Esophagus (tissue), 2 donors: ENCODE results near the gene C11orf65. TPM values are rescaled to one million over a fixed set of nuclear protein-coding genes. Genes with fewer than 3 reads are reported as not detected.

Experiments used
- H3K27ac ChIP-seq, 2 donors: one replicate each; pipeline ENCODE4 v1.5.1; 2013; ENCODE audit warnings: low read depth in 2 of 2, mild to moderate bottlenecking in 2 of 2, inconsistent platforms in 1 of 2, low read length in 1 of 2, moderate library complexity in 1 of 2
- H3K27me3 ChIP-seq, 2 donors: one replicate each; pipeline ENCODE4 v1.6.1; 2013; ENCODE audit warnings: low read length in 2 of 2, control low read depth in 1 of 2, mild to moderate bottlenecking in 1 of 2; ENCODE audit not compliant: insufficient read depth in 2 of 2, control insufficient read depth in 1 of 2
- H3K36me3 ChIP-seq, 2 donors: one replicate each; pipeline ENCODE4 v1.6.1; 2013; ENCODE audit warnings: low read length in 1 of 2; ENCODE audit not compliant: control insufficient read depth in 2 of 2, insufficient read depth in 2 of 2
- H3K4me1 ChIP-seq, 2 donors: one replicate each; pipeline ENCODE4 v1.6.1; 2013; ENCODE audit warnings: low read length in 1 of 2; ENCODE audit not compliant: control insufficient read depth in 2 of 2, insufficient read depth in 2 of 2
- H3K4me3 ChIP-seq, 2 donors: one replicate each; pipeline ENCODE4 v1.5.1; 2013; ENCODE audit warnings: low read length in 2 of 2, mild to moderate bottlenecking in 2 of 2, low read depth in 1 of 2, moderate library complexity in 1 of 2
- H3K9me3 ChIP-seq, 2 donors: one replicate each; pipeline ENCODE4 v1.6.1; 2013; ENCODE audit warnings: mild to moderate bottlenecking in 2 of 2, low read depth in 1 of 2, low read length in 1 of 2, moderate library complexity in 1 of 2; ENCODE audit not compliant: control insufficient read depth in 2 of 2, insufficient read depth in 1 of 2
- WGBS, 2 donors: extraction: QIAGEN DNeasy Blood & Tissue Kit; methylation state at CpG; one replicate each; pipeline ENCODE4 v1.1.7; 2013; 5-methylcytosine and 5-hydroxymethylcytosine counted together
- polyA plus RNA-seq, 2 donors: library from polyadenylated mRNA; stranded (reverse); fragments of 200-250 nt; gene quantifications; one replicate each; pipeline ENCODE4 v1.2.3, GENCODE V29; 2013
- donor health status: healthy with polysubstance abuse.
- donor health status: Bipolar disorder and iron deficiency.

The C11orf65 gene
- polyA plus RNA-seq, 2 donors: 0.16 to 0.31 TPM

GRCh38 chr11:108345767-108346166, 121.6 kb downstream of the C11orf65 start:
- Histone ChIP-seq H3K27me3 (no peaks in the 10 kb centered on the region), H3K4me3 (no peak overlapping the region), H3K4me1 (no peaks in the 10 kb centered on the region), H3K36me3 (no peaks in the 10 kb centered on the region), H3K27ac (no peak overlapping the region), H3K9me3 (no peaks in the 10 kb centered on the region)
- 97 to 98% methylated on average over 4 of the region's 4 CpGs for WGBS, 2 donors

GRCh38 chr11:108343714-108344113, 123.6 kb downstream of the C11orf65 start:
- H3K27ac ChIP-seq: no peak overlapping the region
- no peaks in the 10 kb centered on the region for H3K9me3 ChIP-seq
- H3K4me3 ChIP-seq: no peak overlapping the region
- H3K36me3 ChIP-seq: no peaks in the 10 kb centered on the region
- H3K27me3 ChIP-seq: no peaks in the 10 kb centered on the region
- H3K4me1 ChIP-seq: no peaks in the 10 kb centered on the region
- 84 to 89% methylated on average over 2 of the region's 2 CpGs for WGBS, 2 donors

DNA sequence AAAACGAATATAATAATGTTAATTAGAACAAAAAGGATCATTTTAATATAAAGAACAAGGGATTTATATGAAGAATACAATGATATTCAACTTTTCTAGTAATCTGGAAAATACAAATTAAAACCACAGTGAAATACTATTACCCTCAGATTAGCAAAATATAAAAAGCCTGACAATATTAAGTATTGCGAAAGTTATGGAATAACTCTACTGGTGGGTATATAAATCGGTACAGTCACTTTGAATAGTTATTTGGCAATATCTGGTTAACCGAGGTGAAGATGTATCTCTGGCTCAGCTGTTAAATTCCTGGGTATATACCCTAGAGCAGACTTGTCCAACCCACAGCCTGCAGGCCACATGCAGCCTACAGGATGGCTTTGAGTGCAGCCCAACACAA, 125.7 kb downstream of the C11orf65 start:
- 82 to 86% methylated on average over 4 of the region's 4 CpGs for WGBS, 2 donors
- Histone ChIP-seq H3K27me3 (no peaks in the 10 kb centered on the region), H3K9me3 (no peaks in the 10 kb centered on the region), H3K36me3 (no peaks in the 10 kb centered on the region), H3K4me3 (no peak overlapping the region), H3K4me1 (no peaks in the 10 kb centered on the region), H3K27ac (no peak overlapping the region)

GRCh38 chr11:108340973-108341372, 126.4 kb downstream of the C11orf65 start:
- no peak overlapping the region for H3K27ac ChIP-seq

DNA sequence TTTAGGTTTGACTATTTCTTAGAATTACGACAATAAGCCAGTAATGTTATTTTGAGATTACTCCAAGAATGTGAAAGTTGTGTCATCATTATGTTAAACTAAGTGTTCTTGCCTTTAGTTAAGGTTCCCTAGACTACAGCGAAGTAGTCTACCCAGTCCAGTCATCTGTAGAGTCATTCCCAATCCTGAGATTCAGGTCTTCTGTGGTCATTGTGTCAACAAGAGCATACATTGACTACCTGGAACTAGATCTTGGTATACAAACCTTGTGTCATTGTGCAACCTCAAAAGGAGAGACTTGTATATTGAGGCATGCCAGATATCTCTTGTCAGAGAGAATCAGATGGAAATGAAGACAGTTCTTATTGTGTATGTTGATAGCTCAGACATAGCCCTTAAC, 128.6 kb downstream of the C11orf65 start:
- Histone ChIP-seq H3K4me1 (no peaks in the 10 kb centered on the region), H3K9me3 (no peaks in the 10 kb centered on the region), H3K27me3 (no peaks in the 10 kb centered on the region), H3K27ac (no peak overlapping the region), H3K36me3 (no peaks in the 10 kb centered on the region), H3K4me3 (no peak overlapping the region)
- 83 to 92% methylated on average over 2 of the region's 2 CpGs for WGBS, 2 donors

More at GRCh38 chr11:108340973-108341372, 126.4 kb downstream of the C11orf65 start:
- Histone ChIP-seq H3K27me3 (no peaks in the 10 kb centered on the region), H3K36me3 (no peaks in the 10 kb centered on the region), H3K4me3 (no peak overlapping the region), H3K4me1 (no peaks in the 10 kb centered on the region), H3K9me3 (no peaks in the 10 kb centered on the region)
- 46 to 71% methylated on average over 1 of the region's 1 CpG for WGBS, 2 donors

GRCh38 chr11:108333403-108333899, 133.9 kb downstream of the C11orf65 start:
- no peaks in the 10 kb centered on the region for H3K9me3 ChIP-seq
- H3K27ac ChIP-seq: no peak overlapping the region
- no peaks in the 10 kb centered on the region for H3K36me3 ChIP-seq
- 81 to 87% methylated on average over 2 of the region's 2 CpGs for WGBS, 2 donors
- no peaks in the 10 kb centered on the region for H3K4me1 ChIP-seq
- H3K4me3 ChIP-seq: no peak overlapping the region
- H3K27me3 ChIP-seq: no peaks in the 10 kb centered on the region

Other genes with a start within 250 kb of the C11orf65 start
- gene NPAT, start 244.9 kb downstream of the C11orf65 start, polyA plus RNA-seq: 1 to 10 TPM; 2.0 to 2.5 TPM
- 1 to 10 TPM; 6.6 to 8.3 TPM for gene ATM, start 244.5 kb downstream of the C11orf65 start, polyA plus RNA-seq
- 1 to 10 TPM; 7.8 to 8.0 TPM for gene POGLUT3, start 30.9 kb upstream of the C11orf65 start, polyA plus RNA-seq
- 1 to 10 TPM; 3.4 to 7.4 TPM for gene EXPH5, start 126.2 kb upstream of the C11orf65 start, polyA plus RNA-seq
- 10 to 100 TPM; 11.8 to 12.9 TPM for gene DDX10, start 197.5 kb upstream of the C11orf65 start, polyA plus RNA-seq